Gastrocnemius medialis (tissue), 4 donors: ENCODE measurements around the gene STAMBPL1. TPM values are rescaled to one million over a fixed set of nuclear protein-coding genes. Genes with fewer than 3 reads are reported as not detected.

Experiments
- ATAC-seq, 2 donors: fragments of 150-250 bp; one replicate each; pipeline ENCODE4 v1.9.1; 2016
- DNase-seq, 2 donors: peaks; one replicate each; pipeline ENCODE4 v3.0.0-alpha.2; 2019
- H3K27ac ChIP-seq, 4 donors: fragments of 200-600 bp; sonication (generic); 1 replicate in 1 of 4; 2 replicates in 3 of 4; pipeline ENCODE4 v1.5.1; 2016 to 2018; ENCODE audit warnings: mild to moderate bottlenecking in 2 of 4, moderate library complexity in 1 of 4
- H3K27me3 ChIP-seq, 3 donors: fragments of 200-600 bp; sonication (generic) in 2 of 3; 1 replicate in 1 of 3; 2 replicates in 2 of 3; pipeline versions ENCODE4 v1.5.1 to v1.6.0; 2016 to 2019; ENCODE audit warnings: mild to moderate bottlenecking in 1 of 3, moderate library complexity in 1 of 3
- H3K36me3 ChIP-seq, 2 donors: fragments of 200-600 bp; sonication (generic) in 1 of 2; one replicate each; pipeline ENCODE4 v1.5.1; 2017 to 2018
- H3K4me1 ChIP-seq, 2 donors: fragments of 200-600 bp; sonication (generic) in 1 of 2; one replicate each; pipeline ENCODE4 v1.5.1; 2016 to 2017; ENCODE audit warnings: mild to moderate bottlenecking in 2 of 2
- H3K4me3 ChIP-seq, 4 donors: fragments of 200-600 bp; sonication (generic) in 3 of 4; 1 replicate in 1 of 4; 2 replicates in 3 of 4; pipeline ENCODE4 v1.5.1; 2016 to 2019; ENCODE audit warnings: mild to moderate bottlenecking in 2 of 4
- H3K9me3 ChIP-seq, 3 donors: fragments of 200-600 bp; sonication (generic) in 2 of 3; 1 replicate in 1 of 3; 2 replicates in 2 of 3; pipeline ENCODE4 v1.5.1; 2016 to 2019
- POLR2A ChIP-seq, 2 donors: fragments of 450-650 bp; IDR thresholded peaks; one replicate each; pipeline ENCODE4 v1.6.1; 2017; ENCODE audit warnings: antibody characterized with exemption in 2 of 2, mild to moderate bottlenecking in 2 of 2, moderate library complexity in 2 of 2
- in situ Hi-C, 4 donors: fragments of 200-750 bp; cut with MboI; loops; one replicate each; pipeline versions ENCODE4 v1.15.0 to v1.8.0; 2017; ENCODE audit warnings: low sequenced_read_pairs in 4 of 4
- intact Hi-C: fragments of 100-400 bp; cut with DNase I; formaldehyde crosslinking; loops from one replicate; pipeline ENCODE4 v1.15.1; 2023; ENCODE audit warnings: low total_unique reads
- total RNA-seq, 4 donors: library from RNA; depleted of rRNA; stranded (reverse); fragments of >200 nt; gene quantifications; one replicate each; pipeline versions ENCODE4 v1.1.0 to v1.2.3, GENCODE V29; 2016
- TF ChIP-seq, protein P1 (sequence below), 5 experiments: fragments of 450-650 bp in 3 of 5; fragments of 200-600 bp in 2 of 5; sonication (generic) in 2 of 5; IDR thresholded peaks in 4 of 5; conservative IDR thresholded peaks in 1 of 5; 1 replicate in 4 of 5; 2 replicates in 1 of 5; pipeline ENCODE4 v1.5.1; 2016 to 2019; ENCODE audit warnings: antibody characterized with exemption in 5 of 5, mild to moderate bottlenecking in 3 of 5, moderate library complexity in 3 of 5

Gene STAMBPL1
- total RNA-seq, 4 donors from 2014 or later = 0.72 to 1.4 (median 1.0) TPM

DNA sequence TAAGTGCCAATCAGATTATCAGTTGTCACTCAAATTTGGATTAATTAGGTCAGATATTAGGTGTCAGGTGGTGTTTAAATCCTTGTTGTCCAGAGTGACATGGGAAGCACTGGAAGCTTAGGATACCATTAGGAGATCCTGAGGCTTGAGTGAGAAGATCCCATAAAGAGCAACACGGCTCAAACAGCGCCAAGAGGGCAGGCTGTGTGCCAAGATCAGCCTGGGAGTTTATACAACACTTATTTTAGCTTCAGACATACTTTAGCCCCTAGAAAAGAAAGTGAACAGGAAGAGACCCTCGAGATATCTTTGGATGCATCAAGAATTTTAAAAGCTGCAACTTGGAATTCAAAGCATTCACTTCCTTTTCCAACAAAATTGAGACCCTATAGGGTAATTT, 86.8 kb downstream of the STAMBPL1 start:
- Histone ChIP-seq H3K4me3 (no peak overlapping the region), H3K27ac (no peak overlapping the region), H3K9me3 (no peaks in the 10 kb centered on the region), H3K4me1 (peaks cover 0 to 7% of the 10 kb centered on the region in 2 donors), H3K27me3 (no peaks in the 10 kb centered on the region), H3K36me3 (no peaks in the 10 kb centered on the region)
- ATAC-seq (no peak), DNase-seq (no peak)
- TF ChIP-seq, protein P1, sequence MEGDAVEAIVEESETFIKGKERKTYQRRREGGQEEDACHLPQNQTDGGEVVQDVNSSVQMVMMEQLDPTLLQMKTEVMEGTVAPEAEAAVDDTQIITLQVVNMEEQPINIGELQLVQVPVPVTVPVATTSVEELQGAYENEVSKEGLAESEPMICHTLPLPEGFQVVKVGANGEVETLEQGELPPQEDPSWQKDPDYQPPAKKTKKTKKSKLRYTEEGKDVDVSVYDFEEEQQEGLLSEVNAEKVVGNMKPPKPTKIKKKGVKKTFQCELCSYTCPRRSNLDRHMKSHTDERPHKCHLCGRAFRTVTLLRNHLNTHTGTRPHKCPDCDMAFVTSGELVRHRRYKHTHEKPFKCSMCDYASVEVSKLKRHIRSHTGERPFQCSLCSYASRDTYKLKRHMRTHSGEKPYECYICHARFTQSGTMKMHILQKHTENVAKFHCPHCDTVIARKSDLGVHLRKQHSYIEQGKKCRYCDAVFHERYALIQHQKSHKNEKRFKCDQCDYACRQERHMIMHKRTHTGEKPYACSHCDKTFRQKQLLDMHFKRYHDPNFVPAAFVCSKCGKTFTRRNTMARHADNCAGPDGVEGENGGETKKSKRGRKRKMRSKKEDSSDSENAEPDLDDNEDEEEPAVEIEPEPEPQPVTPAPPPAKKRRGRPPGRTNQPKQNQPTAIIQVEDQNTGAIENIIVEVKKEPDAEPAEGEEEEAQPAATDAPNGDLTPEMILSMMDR (IDR thresholded peaks at IDR 0.05 in 4 of 5, conservative IDR thresholded peaks at IDR 0.05 in 1 of 5) = no peak
- no peak for TF ChIP-seq POLR2A (IDR thresholded peaks at IDR 0.05)
- in situ Hi-C loops (no loop called here), intact Hi-C loops (no loop called here)

- in situ Hi-C loops (no loop called here), intact Hi-C loops (no loop called here)
- TF ChIP-seq, protein P1 (IDR thresholded peaks at IDR 0.05 in 4 of 5, conservative IDR thresholded peaks at IDR 0.05 in 1 of 5) = no peak
- no peak for TF ChIP-seq POLR2A (IDR thresholded peaks at IDR 0.05)
- Histone ChIP-seq H3K27ac (peak overlapping the region in 1 of 4 donors; percentile 38), H3K9me3 (no peaks in the 10 kb centered on the region), H3K36me3 (no peaks in the 10 kb centered on the region), H3K4me1 (peaks cover 0 to 7% of the 10 kb centered on the region in 2 donors), H3K27me3 (no peaks in the 10 kb centered on the region), H3K4me3 (no peak overlapping the region)
- DNase-seq = no peak
- no peak for ATAC-seq
Measured at GRCh38 chr10:88968391-88968790, 88.3 kb downstream of the STAMBPL1 start.

- no peak for ATAC-seq
- Histone ChIP-seq H3K4me3 (no peak overlapping the region), H3K27ac (peak overlapping the region in 3 of 4 donors; percentile 8 to 44 (median 27)), H3K27me3 (no peaks in the 10 kb centered on the region), H3K36me3 (no peaks in the 10 kb centered on the region), H3K4me1 (peaks cover 11 to 19% of the 10 kb centered on the region in 2 donors), H3K9me3 (no peaks in the 10 kb centered on the region)
- no peak for TF ChIP-seq POLR2A (IDR thresholded peaks at IDR 0.05)
- TF ChIP-seq, protein P1 (IDR thresholded peaks at IDR 0.05 in 4 of 5, conservative IDR thresholded peaks at IDR 0.05 in 1 of 5) = no peak
- in situ Hi-C loops (no loop called here), intact Hi-C loops (no loop called here)
- DNase-seq = no peak
Measured at GRCh38 chr10:88971221-88972061, 91.4 kb downstream of the STAMBPL1 start.

Other genes starting within 250 kb of the STAMBPL1 start
- under 1 TPM in 1 of 4 donors, not detected in 3; 0.36 TPM for gene LIPF, start 215.8 kb upstream of the STAMBPL1 start, total RNA-seq
- not detected for gene LIPK, start 174.0 kb upstream of the STAMBPL1 start, total RNA-seq
- gene LIPN, start 120.2 kb upstream of the STAMBPL1 start, total RNA-seq = not detected
- gene LIPM, start 77.5 kb upstream of the STAMBPL1 start, total RNA-seq = not detected
- not detected for gene ANKRD22, start 28.4 kb upstream of the STAMBPL1 start, total RNA-seq
- 100 to 1,000 TPM in 1 of 4 donors, 10 to 100 TPM in 3; 23.4 to 119 (median 74.2) TPM for gene ACTA2, start 72.5 kb downstream of the STAMBPL1 start, total RNA-seq
- 1 to 10 TPM; 2.7 to 5.9 (median 4.9) TPM for gene FAS, start 110.6 kb downstream of the STAMBPL1 start, total RNA-seq